KMS-11 (cell line): ENCODE data around the gene SEPTIN5.
"Not testable (repeated sequence)": the region's sequence is repeated elsewhere in the genome, so short reads cannot be mapped to it uniquely, and the experiment has no call there.

Source experiments
- H2AFZ ChIP-seq: fragments of 200-600 bp; sonication (generic); 2 replicates; pipeline ENCODE4 v1.6.1; 2016; ENCODE audit warnings: antibody characterized with exemption, mixed run types, low read depth
- H3K27ac ChIP-seq: fragments of 200-600 bp; sonication (generic); 2 replicates; pipeline ENCODE4 v1.6.1; 2016; ENCODE audit warnings: mild to moderate bottlenecking, mixed run types
- H3K27me3 ChIP-seq: fragments of 200-600 bp; sonication (generic); 2 replicates; pipeline ENCODE4 v1.6.1; 2017; ENCODE audit warnings: mild to moderate bottlenecking, low read depth, mixed run types, moderate library complexity; ENCODE audit not compliant: insufficient read depth
- H3K36me3 ChIP-seq: fragments of 200-600 bp; sonication (generic); 2 replicates; pipeline ENCODE4 v1.6.1; 2017; ENCODE audit warnings: mild to moderate bottlenecking, mixed run types; ENCODE audit not compliant: insufficient read depth
- H3K4me1 ChIP-seq: fragments of 200-600 bp; sonication (generic); 2 replicates; pipeline ENCODE4 v1.6.1; 2016; ENCODE audit warnings: mild to moderate bottlenecking, low read depth, mixed run types; ENCODE audit not compliant: poor library complexity, severe bottlenecking
- H3K4me2 ChIP-seq: fragments of 200-600 bp; sonication (generic); 2 replicates; pipeline ENCODE4 v1.7.0; 2016; ENCODE audit warnings: mild to moderate bottlenecking, mixed run types
- H3K4me3 ChIP-seq: fragments of 200-600 bp; sonication (generic); IDR thresholded peaks from 2 replicates; pipeline ENCODE4 v1.6.1; 2017; ENCODE audit warnings: low read depth, low read length, mixed read lengths; ENCODE audit not compliant: insufficient read depth
- H3K79me2 ChIP-seq: fragments of 200-600 bp; sonication (generic); 2 replicates; pipeline ENCODE4 v1.6.1; 2016; ENCODE audit warnings: low read depth, mixed run types; ENCODE audit not compliant: insufficient read depth
- H3K9ac ChIP-seq: fragments of 200-600 bp; sonication (generic); 2 replicates; pipeline ENCODE4 v1.6.1; 2016; ENCODE audit warnings: mild to moderate bottlenecking, mixed run types
- H4K20me1 ChIP-seq: fragments of 200-600 bp; sonication (generic); 2 replicates; pipeline ENCODE4 v1.6.1; 2016; ENCODE audit warnings: mild to moderate bottlenecking, mixed run types; ENCODE audit not compliant: insufficient read depth
- CTCF ChIP-seq: fragments of 200-600 bp; sonication (generic); conservative IDR thresholded peaks from 2 replicates; pipeline ENCODE4 v1.6.1; 2017; ENCODE audit warnings: low read depth, mild to moderate bottlenecking, antibody characterized with exemption, low read length, moderate library complexity, mixed read lengths

The SEPTIN5 gene

GRCh38 chr22:19696504-19697276, 17.6 kb upstream of the SEPTIN5 start:
- Histone ChIP-seq H3K79me2 (no peaks in the 10 kb centered on the region), H3K4me1 (no peaks in the 10 kb centered on the region), H3K4me2 (no peak overlapping the region), H3K9ac (no peak overlapping the region), H3K27ac (no peak overlapping the region), H4K20me1 (no peaks in the 10 kb centered on the region), H3K4me3 (no peak overlapping the region), H2AFZ (no peak overlapping the region), H3K36me3 (no peaks in the 10 kb centered on the region), H3K27me3 (no peaks in the 10 kb centered on the region)
- no peak for TF ChIP-seq CTCF

- H3K9ac ChIP-seq, H3K79me2 ChIP-seq, H3K4me1 ChIP-seq, H3K4me3 ChIP-seq, H3K27me3 ChIP-seq, H3K4me2 ChIP-seq, H3K36me3 ChIP-seq, H3K27ac ChIP-seq, H4K20me1 ChIP-seq, H2AFZ ChIP-seq: not testable (repeated sequence)
These were observed 16.4 kb upstream of the SEPTIN5 start for GRCh38 chr22:19697871-19698270.

GRCh38 chr22:19700790-19701419, 13.4 kb upstream of the SEPTIN5 start:
- no peaks in the 10 kb centered on the region for H3K4me1 ChIP-seq
- no peak overlapping the region for H3K4me2 ChIP-seq
- H3K4me3 ChIP-seq, result no peak overlapping the region
- no peak for TF ChIP-seq CTCF
- no peak overlapping the region for H3K27ac ChIP-seq
- no peak overlapping the region for H2AFZ ChIP-seq
- no peak overlapping the region for H3K9ac ChIP-seq
- H3K27me3 ChIP-seq, result no peaks in the 10 kb centered on the region
- H4K20me1 ChIP-seq, result no peaks in the 10 kb centered on the region
- H3K36me3 ChIP-seq, result no peaks in the 10 kb centered on the region
- no peaks in the 10 kb centered on the region for H3K79me2 ChIP-seq

- no peak overlapping the region for H3K4me3 ChIP-seq
- no peak overlapping the region for H3K4me2 ChIP-seq
- TF ChIP-seq CTCF, result no peak
- no peak overlapping the region for H3K9ac ChIP-seq
- no peak overlapping the region for H2AFZ ChIP-seq
- H3K27me3 ChIP-seq, result no peaks in the 10 kb centered on the region
- no peaks in the 10 kb centered on the region for H3K4me1 ChIP-seq
- H3K79me2 ChIP-seq, result no peaks in the 10 kb centered on the region
- H3K27ac ChIP-seq, result no peak overlapping the region
- no peaks in the 10 kb centered on the region for H3K36me3 ChIP-seq
- no peaks in the 10 kb centered on the region for H4K20me1 ChIP-seq
These were observed 12.7 kb upstream of the SEPTIN5 start for GRCh38 chr22:19701420-19702145.
